HG02973 (cell line): Measurements from ENCODE around the gene MYH14.
A peak's percentile ranks its signal among the peaks of the same experiment; 100 is the strongest.
"Not testable (repeated sequence)": the region's sequence is repeated elsewhere in the genome, so short reads cannot be mapped to it uniquely, and the experiment has no call there.

Source experiments
- ATAC-seq: cut with Tn5 transposase; IDR thresholded peaks from one replicate; pipeline ENCODE4 v1.9.1; 2021; ENCODE audit warnings: moderate library complexity; ENCODE audit not compliant: unreplicated experiment

The MYH14 gene

DNA sequence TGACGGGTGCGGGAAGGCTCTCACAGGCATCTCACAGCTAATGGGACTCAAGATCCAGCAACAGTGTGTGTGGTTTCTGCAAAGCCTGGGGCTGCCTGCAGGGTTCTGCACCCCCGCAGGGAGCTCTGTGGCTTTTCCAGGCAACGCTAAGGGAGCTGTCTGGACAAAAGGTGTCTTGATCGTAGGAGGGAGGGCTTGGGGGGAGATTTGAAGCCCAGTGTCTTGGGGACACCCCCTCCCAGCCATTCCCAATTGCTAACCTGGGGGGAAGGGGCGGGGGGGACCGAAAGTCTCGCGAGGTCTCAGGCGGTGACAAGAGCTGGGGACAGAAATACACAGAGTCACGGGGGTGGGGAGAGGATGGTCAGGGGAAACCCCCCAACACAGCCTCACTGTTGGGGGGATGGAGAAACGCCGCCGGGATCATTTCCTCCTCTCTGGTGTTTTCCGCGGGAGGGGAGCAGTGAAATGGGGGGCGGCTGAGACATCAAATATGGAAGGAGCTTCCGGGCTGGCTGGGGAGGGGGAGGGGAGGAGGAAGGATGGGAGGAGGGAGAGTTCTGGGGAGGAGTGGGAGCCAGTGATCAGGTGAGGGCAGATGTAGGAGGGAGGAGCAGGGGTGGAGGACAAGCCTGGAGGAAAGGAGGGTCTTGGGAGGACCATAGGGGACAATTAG, 112.5 kb downstream of the MYH14 start:
- ATAC-seq, result no peak

DNA sequence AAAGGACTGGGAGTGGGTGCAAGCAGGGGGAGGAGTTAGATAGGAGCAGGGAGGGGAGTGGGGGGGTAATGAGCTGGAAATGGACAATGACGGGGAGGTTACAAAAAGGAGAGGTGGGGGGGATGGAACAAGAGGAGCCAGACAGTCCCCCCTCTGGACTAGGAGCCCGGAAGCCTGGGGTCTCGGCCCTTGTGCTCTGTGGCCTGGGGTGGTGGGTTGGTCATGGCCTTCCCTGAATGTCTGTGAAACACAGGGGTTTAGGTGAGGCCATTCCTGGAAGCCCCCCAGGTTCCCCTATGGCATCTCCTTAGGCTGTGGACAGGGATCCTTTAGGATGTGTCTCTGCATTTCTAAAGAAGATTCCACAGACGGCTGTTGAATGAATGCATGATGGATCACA, 113.7 kb downstream of the MYH14 start:
- no peak for ATAC-seq

DNA sequence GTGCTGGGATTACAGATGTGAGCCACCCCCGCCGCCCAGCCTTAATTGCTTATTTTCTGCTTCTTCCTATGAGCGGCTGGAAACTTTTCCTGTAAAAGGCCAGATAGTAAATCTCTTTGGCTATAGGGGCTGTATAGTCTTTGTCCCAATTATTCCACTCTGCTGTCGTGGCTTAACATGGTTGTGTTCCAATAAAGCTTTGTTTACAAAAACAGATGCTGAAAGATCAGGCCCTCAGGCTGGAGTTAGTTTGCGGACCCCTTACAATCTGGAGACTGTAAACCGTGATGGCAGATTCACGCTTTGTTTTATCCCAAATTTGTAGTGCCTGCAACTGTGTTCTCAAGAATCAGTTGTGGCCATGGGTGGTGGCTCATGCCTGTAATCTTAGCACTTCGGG, 115.0 kb downstream of the MYH14 start:
- no peak for ATAC-seq

DNA sequence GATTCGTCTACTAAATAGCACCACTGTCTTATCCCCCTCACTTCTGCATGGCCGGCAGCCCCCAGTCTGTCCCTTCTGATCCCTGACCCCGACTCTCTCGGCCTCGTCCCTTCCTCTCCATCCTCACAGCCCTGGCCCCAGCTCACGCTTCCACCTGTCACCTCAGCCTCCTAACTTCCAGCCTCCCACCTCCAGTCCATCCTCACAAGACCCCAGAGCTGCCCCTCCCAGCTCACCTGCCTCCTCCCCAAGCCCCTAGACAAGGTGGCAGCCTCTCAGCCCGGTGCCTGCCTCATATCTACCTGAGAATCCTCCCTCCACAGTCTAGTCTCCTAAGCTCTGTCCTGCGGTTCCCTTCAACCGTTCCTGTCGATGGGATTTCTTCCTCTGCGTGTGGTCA, 115.7 kb downstream of the MYH14 start:
- no peak for ATAC-seq

DNA sequence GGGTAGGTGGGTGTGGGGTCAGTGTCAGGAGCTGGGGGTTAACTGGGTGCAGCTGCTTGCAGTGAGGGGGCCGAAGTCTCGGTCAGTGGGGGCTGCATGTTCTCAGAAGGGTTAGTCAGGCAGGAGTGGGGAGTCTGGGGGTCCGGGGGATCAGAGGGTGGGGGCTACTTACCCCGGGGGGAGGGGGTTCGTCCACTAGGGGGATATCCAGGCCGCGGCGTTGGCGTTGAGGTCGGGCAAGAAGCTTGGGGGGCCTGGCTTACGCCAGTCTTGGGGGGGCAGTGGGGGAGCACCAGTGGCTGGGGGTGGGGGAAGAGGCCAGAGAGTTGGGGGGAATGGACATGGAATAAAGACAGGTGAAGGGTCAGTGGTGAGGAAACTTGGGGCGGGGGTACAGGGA, 116.6 kb downstream of the MYH14 start:
- ATAC-seq, result no peak

DNA sequence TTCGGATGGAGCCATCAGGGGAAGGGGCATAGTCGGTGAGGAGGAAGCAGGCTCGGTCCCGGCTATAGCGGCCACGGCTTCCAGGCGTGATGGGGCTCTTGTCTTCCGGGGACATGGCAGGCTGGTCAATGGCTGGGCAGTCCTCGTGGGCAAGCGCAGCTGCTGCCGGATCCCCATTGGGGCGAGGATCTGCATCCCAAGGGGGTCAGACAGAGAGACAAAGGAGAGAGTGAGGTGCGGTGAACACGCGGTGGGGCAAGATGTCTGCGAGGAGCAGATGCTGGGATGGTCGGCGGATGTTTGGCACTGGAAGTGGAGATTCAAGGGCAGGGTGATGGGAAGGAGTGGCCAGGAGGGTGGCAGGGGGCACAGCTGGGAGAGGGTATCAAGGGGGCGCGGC, 117.2 kb downstream of the MYH14 start:
- ATAC-seq, result no peak

DNA sequence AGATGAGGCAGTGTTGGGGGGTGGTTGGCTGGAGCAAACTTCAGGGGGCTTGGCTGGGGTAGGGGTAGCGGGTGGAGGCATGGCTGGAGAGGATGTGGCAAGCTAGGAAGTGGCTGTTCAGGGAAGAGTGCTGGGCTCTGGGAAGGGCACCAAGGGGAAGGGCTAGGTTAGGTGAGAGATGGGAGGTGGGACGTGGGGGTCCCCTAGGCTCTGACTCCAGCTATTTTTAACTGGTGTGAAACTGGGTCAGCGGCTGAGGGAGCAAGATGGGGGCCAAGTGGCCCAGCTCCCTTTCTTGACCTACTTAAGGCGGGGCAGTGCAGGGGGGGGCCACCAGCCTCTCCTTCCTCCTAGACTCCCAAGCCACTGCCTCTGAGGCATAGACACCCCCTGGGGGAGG, 118.4 kb downstream of the MYH14 start:
- no peak for ATAC-seq

DNA sequence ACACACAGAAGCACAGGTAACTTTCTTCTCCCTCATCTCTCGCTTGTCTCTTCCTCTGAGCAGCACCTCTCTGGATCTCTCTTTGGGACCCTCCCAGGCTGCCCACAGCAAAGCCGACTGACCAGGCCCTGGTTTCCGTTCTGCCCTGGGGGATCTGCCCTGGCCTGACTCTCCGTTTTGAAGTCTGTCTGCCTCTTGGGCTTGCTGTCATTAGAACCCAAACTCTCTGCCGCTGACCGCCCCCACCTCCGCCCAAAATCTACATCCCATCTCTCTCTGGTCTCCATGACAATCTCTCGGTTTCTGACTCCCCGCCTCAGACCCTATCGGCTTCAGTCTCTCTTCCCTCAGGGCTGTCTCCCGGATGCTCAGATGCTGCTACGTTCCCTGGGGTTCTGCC, 118.8 kb downstream of the MYH14 start:
- ATAC-seq, result no peak

DNA sequence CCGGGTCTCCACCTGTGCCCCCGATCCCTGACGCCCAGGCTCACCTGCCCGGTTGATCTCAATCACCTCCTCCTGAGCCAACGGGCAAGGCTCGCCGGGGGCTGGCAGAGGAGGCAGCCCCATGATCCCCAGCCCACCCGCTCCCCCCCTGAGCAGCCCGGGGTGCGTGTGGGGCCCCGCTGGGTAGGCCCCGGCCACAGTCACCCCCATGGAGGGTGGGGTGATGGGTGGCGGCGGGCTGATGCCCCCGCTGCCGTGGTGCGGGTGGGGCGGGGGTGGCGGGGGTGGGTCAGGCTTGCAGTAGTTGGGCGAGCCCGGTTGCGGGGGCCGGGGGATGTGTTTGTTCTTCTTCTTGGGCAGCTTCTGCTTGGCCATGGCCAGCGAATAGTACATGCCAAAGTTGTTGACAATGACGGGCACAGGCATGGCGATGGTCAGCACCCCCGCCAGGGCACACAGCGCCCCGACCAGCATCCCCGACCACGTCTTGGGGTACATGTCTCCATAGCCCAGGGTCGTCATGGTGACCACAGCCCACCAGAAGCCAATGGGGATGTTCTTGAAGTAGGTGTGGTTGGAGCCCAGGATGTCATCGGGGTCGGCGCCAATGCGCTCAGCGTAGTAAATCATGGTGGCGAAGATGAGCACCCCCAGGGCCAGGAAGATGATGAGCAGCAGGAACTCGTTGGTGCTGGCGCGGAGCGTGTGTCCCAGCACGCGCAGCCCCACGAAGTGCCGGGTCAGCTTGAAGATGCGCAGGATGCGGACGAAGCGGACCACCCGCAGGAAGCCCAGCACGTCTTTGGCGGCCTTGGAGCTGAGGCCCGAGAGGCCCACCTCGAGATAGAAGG, 119.7 kb downstream of the MYH14 start:
- no peak for ATAC-seq

DNA sequence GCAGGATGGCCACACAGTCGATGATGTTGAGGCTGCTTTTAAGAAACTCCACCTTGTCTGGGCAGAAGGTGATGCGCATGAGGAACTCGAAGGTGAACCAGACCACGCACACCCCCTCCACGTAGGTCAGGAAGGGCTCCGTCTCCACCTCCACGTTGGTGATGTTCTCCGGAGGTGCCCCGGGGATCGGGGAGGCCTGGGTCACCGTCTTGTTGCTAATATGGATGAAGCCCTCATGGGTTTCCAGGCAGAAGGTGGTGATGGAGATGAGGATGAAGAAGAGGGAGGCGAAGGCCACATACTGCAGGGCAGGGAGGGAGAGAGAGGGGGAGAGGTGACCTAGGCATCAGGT, 120.3 kb downstream of the MYH14 start:
- no peak for ATAC-seq

DNA sequence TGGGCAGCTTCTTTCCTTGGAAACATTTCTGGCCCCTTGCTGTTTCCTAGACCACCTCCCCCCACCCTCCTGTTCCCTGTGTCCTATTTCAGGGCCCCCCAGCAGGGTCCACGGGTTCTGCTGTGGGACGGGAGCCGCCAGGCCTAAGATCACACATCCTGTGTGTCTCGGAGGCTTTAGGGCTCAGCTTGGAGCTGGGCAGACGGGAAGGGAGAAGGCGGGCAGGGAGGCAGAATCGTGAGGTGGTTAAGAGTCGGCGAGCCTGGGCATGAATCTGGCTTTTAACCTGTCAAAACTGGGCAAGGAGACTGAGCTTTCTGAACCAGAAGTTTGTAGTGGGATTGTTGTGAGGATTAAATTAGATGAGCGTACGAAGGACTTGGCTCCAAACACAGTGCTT, 120.9 kb downstream of the MYH14 start:
- ATAC-seq, result no peak

DNA sequence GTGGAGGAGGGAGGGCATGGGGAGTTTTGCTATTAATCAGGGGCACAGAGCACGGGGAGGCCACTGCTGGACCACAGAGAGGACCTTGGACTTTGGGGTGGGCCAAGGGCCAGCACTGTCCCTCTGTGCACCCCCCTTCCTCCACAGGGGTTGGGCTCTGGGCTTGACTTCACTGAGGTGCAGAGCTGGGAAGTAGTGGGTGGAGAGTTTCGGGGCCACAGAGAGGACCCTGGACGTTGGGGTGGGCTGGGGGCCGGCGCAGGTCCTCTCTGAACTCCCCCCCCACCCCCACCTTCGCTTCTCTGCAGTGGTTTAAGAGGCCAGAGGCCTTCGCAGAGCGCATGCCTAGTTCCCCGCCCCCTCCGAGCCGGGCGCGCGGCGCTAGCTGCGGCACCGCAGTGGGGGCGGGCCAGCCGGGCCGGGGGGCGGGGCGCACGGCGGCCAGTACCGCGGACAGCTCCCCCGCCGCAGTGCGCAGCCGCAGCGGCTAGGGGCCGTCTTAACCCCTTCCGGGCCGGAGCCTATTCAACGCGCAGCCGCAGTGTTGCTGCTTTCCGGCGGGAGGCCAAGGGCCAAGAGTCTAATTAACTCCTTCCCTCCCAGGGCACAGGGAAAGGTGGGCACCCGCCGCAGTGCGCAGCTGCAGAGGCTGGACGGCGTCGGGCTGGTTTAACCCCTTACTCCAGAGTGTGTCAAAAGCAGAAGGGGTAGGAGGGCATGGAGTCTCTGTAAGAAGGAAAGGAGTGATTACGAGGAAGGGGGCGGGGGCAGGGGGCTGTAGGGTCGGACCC, 122.1 kb downstream of the MYH14 start:
- no peak for ATAC-seq

DNA sequence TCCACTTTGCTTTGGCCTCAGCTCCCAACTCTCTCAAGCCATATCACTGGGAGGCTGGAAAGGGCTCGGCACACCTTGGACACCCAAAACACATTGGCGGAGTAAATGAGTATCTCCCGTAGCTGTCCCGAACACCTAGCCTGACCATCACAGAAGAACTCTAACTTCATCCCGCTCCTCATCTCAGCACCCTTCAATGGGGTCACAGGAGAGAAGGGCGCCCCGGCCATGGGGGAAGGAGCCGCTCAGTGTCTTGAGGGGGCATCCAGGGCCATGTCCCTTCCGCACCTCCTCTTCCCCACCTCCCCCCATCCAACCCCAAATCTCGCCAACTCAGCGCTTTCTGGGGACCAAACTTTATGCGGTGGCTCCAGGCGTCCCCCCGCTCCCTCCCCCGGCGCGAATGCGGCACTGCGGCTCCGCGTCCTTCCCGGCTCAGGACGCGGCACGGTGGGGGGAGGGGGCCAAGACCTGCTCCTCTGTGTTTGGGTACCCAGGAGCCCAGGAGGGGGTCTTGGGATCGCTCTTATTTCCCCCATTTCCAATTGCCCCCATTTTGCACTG, 122.8 kb downstream of the MYH14 start:
- ATAC-seq, result no peak

DNA sequence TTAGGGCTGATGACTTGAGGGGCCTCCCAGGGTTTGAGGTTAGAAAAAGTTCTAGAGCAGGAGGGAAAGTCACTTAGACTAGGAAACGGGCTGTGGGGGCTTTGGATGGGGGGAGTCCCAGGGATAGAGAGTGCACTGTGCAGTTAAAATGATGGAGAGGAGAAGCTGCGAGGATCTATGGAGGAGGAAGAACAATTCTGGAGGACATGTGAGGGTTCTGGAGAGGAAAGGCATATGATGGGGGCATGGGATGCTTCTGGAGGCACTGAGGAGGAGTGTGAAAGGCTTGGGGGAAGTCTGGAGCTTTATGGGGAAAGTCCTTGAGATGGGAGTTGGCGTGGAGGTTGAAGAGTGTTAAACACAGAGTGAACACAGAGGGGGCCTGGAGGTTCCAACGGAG, 123.6 kb downstream of the MYH14 start:
- no peak for ATAC-seq

DNA sequence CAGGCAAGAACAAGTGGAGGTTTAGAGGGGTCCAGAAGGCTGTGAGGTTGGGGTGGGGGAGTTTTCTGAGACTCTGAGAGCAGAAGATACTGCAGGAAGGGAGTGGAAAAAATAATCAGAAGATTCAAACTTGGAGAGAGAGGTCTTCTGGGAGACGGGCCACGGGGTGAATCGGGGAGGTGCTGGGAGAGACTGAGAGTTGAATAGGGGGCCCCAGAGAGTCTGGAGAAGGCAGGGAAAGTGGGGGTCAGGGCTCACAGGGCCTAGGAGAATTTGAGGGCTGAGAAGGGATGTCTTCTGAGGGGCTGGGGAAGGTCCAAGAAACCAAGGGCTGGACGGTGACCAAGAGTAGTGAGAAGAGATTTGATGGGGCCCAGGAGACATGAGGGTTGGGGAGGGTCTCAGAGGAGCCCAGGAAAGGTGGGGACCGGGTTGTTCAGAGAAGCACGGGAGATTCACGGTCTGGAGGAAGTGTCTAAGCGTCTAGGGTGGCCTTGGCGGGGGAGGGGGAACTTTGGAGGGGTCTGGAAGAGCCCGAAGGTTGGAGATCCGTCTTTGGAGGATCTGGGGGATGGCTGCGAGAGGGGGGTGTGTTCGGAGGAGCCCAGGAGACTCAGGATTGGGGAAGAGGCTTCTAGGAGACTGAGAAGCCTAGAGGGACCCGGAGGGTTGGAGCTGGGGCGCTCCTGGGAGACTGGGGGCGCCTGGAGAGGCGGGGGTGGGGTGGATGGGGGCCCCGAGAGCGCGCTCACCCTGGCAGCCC, 124.2 kb downstream of the MYH14 start:
- ATAC-seq, result no peak

DNA sequence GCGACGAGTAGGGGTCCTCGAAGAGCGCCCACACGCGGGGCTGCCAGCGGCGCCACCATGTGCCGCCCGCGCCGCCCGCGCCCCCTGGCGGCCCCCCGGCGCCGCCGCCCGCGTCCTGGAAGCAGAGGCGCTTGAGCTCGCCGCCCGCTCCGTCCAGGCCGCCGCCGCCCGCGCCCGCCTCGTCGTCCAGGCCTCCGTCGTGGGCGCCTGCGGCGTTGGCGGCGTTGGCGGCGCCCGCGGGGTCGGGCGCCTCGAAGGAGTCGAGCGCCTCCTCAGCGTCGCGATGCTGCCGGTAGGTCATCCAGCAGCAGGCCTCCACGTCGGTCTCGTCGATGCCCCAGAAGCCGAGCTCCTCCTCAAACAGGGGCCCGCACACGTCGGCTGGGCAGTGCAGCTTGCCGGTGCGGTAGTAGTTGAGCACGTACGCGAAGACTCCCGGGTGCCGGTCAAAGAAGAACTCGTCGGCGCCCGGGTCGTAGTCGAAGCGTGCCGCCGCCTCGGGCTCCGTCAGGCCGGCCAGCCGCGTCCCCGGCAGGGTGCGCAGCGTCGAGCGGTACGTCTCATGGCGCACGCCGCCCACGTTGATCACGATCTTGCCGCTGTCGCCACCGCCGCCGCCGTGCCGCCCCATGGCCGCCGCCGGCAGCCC, 124.9 kb downstream of the MYH14 start:
- peak; percentile 2 for ATAC-seq

DNA sequence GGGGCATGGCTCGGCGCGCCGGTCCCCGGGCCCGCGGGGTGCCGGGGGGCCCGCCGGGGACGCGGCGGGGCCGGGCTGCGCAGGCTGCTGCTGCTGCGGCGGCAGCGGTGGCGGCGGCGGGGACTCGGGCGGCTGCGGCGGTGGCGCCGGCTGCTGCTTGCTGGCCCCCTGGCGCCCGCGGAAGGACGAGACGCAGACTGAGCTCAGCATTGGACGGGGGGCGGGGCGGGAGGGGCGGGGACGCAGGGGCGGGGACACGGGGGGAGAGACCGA, 125.4 kb downstream of the MYH14 start:
- ATAC-seq, result peak; percentile 5

DNA sequence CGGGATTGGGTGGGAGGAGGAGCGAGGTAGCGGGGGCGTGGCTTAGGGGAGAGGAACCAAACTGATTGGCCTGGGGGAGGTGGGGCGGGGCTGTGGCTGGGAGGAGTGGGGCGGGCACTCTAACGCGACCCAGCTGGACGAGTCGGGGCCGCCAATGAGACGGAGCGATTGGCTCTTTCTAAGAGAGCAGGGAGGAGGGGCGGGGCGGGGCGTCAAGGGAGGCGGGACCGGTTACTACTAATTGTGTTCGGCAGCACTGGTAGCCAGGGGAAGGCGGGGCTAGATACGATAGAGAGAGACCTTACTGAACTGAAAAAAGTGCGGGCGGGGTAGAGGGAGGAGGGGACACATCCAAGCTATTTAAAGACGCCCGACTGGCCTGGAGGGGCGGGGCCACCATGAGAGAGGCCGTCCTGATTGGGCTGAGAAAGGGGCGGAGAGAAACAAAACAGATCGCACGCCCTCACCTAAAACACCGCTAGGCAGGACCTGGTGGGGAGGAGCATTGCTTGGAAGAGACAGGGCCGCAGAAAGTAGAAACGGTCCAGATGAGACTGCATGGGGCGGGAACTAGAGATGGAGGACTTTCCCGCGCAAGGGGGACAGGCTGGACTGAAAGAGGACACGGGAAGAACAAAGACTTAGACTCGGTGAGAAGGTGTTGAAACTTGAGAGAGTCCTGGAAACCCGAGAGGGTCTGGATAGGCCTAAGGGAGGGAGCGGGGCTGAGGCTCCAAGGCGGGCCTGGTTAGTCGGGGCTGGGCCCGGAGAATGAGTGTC, 125.9 kb downstream of the MYH14 start, which contains the start of gene KCNC3:
Gene KCNC3, minus strand, starts transcription at position 232 of the 780 bp plus-strand sequence. CDS start 295 bp downstream, outside the sequence.
- ATAC-seq, result peak; percentile 42

DNA sequence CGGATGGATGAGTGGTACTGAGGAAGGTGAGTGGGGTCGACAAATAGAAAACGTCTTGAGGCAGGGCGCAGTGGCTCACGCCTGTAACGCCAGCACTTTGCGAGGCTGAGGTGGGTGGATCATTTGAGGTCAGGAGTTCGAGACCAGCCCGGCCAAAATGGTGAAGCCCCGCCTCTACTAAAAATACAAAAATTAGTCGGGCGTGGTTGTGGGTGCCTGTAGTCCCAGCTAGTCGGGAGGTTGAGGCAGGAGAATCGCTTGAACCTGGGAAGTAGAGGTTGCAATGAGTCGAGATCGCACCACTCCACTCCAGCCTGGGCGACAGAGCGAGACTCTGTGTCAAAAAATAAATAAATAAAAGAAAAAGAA, 126.5 kb downstream of the MYH14 start:
- ATAC-seq, result not testable (repeated sequence)
